Rectal smooth muscle tissue (tissue), 1 donor: ENCODE results near the gene SLBP.

Source experiments
- H3K27ac ChIP-seq: one replicate; pipeline ENCODE4 v1.7.0; 2013; ENCODE audit warnings: low read depth, low read length, inconsistent platforms
- H3K27me3 ChIP-seq: one replicate; pipeline ENCODE4 v1.7.0; 2013; ENCODE audit warnings: low read length; ENCODE audit not compliant: control insufficient read depth, insufficient read depth
- H3K36me3 ChIP-seq: one replicate; pipeline ENCODE4 v1.7.0; 2013; ENCODE audit warnings: low read length; ENCODE audit not compliant: control insufficient read depth, insufficient read depth
- H3K4me1 ChIP-seq: one replicate; pipeline ENCODE4 v1.7.0; 2013; ENCODE audit warnings: low read length; ENCODE audit not compliant: control insufficient read depth, insufficient read depth
- H3K4me3 ChIP-seq: one replicate; pipeline ENCODE4 v1.7.0; 2013; ENCODE audit warnings: low read length
- H3K9ac ChIP-seq: one replicate; pipeline ENCODE4 v1.7.0; 2013; ENCODE audit warnings: low read length

Gene SLBP

DNA sequence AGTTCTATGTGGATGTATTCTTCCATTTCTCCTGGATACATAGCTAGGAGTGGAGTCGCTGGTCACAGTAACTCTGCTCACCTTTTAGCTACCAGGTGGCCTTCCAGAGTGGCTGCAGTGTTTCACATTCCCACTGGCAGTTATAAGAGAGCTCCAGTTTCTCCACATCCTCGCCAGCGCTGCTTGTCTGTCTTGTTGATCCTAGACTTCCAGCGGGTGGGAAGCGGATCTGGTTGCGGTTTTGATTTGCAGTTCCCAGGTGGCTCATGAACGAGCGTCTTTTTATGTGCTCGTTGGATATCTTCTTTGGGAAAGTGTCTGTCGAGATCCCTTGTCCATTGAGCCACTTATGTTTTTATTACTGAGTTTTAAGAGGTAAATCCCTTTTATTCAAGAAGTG is 20.8 kb upstream of the SLBP start:
- Histone ChIP-seq H3K4me3 (no peak overlapping the region), H3K36me3 (peaks cover 16% of the 10 kb centered on the region), H3K9ac (no peak overlapping the region), H3K27ac (no peak overlapping the region), H3K27me3 (no peaks in the 10 kb centered on the region), H3K4me1 (no peaks in the 10 kb centered on the region)

DNA sequence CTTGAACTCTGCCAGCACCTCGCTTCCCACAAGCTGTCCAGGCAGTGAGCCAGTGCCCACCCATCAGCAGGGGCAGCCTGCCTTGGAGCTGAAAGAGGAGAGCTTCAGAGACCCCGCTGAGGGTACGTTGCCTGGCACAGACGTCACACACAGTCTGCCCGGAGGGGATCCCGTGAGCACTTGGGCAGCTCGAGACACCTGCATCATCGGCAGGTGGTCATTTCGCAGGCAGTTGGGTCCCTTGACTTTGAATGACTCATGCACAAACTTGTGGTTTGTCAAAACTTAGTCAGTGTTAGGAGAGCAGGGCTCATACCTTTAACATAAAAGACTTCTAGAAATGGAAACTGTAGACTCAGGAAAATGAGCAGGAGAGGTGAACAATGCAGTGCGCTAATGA is 19.1 kb upstream of the SLBP start:
- no peaks in the 10 kb centered on the region for H3K27me3 ChIP-seq
- no peaks in the 10 kb centered on the region for H3K4me1 ChIP-seq
- H3K9ac ChIP-seq: no peak overlapping the region
- H3K27ac ChIP-seq: no peak overlapping the region
- H3K4me3 ChIP-seq: no peak overlapping the region
- peaks cover 7% of the 10 kb centered on the region for H3K36me3 ChIP-seq

GRCh38 chr4:1730532-1731135 is 18.5 kb upstream of the SLBP start:
- peaks cover 5% of the 10 kb centered on the region for H3K36me3 ChIP-seq
- no peaks in the 10 kb centered on the region for H3K4me1 ChIP-seq
- no peak overlapping the region for H3K4me3 ChIP-seq
- H3K9ac ChIP-seq: no peak overlapping the region
- no peaks in the 10 kb centered on the region for H3K27me3 ChIP-seq
- H3K27ac ChIP-seq: no peak overlapping the region

DNA sequence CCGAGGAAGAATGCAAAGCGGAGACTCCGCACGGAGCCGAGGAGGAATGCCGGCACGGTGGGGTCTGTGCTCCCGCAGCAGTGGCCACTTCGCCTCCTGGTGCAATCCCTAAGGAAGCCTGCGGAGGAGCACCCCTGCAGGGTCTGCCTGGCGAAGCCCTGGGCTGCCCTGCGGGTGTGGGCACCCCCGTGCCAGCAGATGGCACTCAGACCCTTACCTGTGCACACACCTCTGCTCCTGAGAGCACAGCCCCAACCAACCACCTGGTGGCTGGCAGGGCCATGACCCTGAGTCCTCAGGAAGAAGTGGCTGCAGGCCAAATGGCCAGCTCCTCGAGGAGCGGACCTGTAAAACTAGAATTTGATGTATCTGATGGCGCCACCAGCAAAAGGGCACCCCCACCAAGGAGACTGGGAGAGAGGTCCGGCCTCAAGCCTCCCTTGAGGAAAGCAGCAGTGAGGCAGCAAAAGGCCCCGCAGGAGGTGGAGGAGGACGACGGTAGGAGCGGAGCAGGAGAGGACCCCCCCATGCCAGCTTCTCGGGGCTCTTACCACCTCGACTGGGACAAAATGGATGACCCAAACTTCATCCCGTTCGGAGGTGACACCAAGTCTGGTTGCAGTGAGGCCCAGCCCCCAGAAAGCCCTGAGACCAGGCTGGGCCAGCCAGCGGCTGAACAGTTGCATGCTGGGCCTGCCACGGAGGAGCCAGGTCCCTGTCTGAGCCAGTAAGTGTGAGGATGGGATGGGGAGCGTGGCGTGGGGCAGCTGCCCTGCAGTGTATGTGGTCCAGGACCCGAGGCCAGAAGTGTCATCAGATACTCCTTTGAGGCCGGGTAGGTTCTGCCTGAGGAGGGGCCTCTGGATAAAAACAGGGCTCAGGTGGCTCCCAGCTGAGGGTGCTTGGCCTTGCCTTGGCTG is 16.2 kb upstream of the SLBP start:
- Histone ChIP-seq H3K4me3 (no peak overlapping the region), H3K27ac (no peak overlapping the region), H3K9ac (no peak overlapping the region)

GRCh38 chr4:1727117-1728031 is 15.3 kb upstream of the SLBP start:
- Histone ChIP-seq H3K9ac (no peak overlapping the region), H3K27ac (no peak overlapping the region), H3K4me3 (no peak overlapping the region), H3K4me1 (no peaks in the 10 kb centered on the region), H3K27me3 (no peaks in the 10 kb centered on the region), H3K36me3 (peaks cover 2% of the 10 kb centered on the region)

More for the DNA sequence above, 16.2 kb upstream of the SLBP start:
- H3K4me1 ChIP-seq: no peaks in the 10 kb centered on the region
- no peaks in the 10 kb centered on the region for H3K27me3 ChIP-seq
- peaks cover 3% of the 10 kb centered on the region for H3K36me3 ChIP-seq

- Histone ChIP-seq H3K27me3 (no peaks in the 10 kb centered on the region), H3K9ac (no peak overlapping the region), H3K4me3 (no peak overlapping the region), H3K36me3 (no peaks in the 10 kb centered on the region), H3K4me1 (no peaks in the 10 kb centered on the region), H3K27ac (no peak overlapping the region)
Measured at GRCh38 chr4:1726146-1726934, 14.2 kb upstream of the SLBP start.

DNA sequence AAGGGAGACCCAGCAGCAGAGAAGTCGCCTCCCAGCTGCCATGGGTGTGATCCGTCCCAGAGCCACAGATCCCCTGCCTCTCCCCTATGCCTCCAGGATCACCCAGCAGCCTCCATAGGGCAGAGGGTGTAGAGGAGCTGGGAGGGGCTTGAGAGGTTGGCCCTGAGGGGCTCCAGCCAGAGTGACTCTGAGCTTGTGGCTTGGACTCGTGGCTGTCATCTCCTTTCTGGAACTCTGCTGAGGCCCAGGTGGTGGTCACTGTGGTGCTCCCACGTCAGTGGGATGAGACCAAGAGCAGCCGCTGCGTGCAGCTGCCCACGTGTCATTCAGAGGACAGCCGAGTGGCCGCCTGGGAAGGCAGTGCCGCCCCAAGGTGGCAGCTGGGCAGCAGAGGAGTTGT is 13.4 kb upstream of the SLBP start:
- no peaks in the 10 kb centered on the region for H3K4me1 ChIP-seq
- no peak overlapping the region for H3K9ac ChIP-seq

DNA sequence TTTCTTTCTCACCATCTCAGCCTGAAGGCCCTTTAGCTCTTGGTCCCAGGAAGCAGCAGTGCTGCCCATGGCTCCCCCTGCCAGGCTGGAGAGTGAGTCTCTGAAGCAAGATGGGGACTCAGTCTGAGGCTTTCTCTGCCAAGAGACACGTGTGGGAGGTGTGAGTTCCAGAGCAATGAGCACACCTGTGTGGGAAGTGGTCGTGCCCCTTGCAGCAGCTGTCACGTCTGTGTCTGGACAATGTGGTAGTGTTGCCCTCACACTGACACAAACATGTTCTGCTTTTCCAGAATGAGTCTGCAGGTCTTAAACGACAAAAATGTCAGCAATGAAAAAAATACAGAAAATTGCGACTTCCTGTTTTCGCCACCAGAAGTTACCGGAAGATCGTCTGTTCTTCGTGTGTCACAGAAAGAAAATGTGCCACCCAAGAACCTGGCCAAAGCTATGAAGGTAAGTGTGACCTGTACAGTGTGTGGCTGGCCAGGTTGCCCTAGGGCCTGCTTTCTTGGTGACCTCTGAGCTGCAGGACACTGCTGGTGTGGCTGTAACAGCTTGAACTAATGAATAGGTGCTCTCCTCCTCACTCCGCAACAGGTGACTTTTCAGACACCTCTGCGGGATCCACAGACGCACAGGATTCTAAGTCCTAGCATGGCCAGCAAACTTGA is 11.1 kb upstream of the SLBP start:
- peaks cover 3% of the 10 kb centered on the region for H3K36me3 ChIP-seq

More for the DNA sequence above, 13.4 kb upstream of the SLBP start:
- H3K27ac ChIP-seq: no peak overlapping the region
- H3K27me3 ChIP-seq: no peaks in the 10 kb centered on the region
- no peaks in the 10 kb centered on the region for H3K36me3 ChIP-seq
- no peak overlapping the region for H3K4me3 ChIP-seq

GRCh38 chr4:1722551-1723118 is 10.5 kb upstream of the SLBP start:
- peaks cover 3% of the 10 kb centered on the region for H3K36me3 ChIP-seq
- H3K9ac ChIP-seq: peak overlapping the region; percentile 28
- no peaks in the 10 kb centered on the region for H3K27me3 ChIP-seq
- peak overlapping the region; percentile 44 for H3K4me3 ChIP-seq
- H3K27ac ChIP-seq: no peak overlapping the region
- H3K4me1 ChIP-seq: peaks cover 9% of the 10 kb centered on the region

More for the DNA sequence above, 11.1 kb upstream of the SLBP start:
- Histone ChIP-seq H3K4me1 (peaks cover 9% of the 10 kb centered on the region), H3K9ac (peak overlapping the region; percentile 28), H3K27me3 (no peaks in the 10 kb centered on the region), H3K27ac (no peak overlapping the region), H3K4me3 (peak overlapping the region; percentile 17)

DNA sequence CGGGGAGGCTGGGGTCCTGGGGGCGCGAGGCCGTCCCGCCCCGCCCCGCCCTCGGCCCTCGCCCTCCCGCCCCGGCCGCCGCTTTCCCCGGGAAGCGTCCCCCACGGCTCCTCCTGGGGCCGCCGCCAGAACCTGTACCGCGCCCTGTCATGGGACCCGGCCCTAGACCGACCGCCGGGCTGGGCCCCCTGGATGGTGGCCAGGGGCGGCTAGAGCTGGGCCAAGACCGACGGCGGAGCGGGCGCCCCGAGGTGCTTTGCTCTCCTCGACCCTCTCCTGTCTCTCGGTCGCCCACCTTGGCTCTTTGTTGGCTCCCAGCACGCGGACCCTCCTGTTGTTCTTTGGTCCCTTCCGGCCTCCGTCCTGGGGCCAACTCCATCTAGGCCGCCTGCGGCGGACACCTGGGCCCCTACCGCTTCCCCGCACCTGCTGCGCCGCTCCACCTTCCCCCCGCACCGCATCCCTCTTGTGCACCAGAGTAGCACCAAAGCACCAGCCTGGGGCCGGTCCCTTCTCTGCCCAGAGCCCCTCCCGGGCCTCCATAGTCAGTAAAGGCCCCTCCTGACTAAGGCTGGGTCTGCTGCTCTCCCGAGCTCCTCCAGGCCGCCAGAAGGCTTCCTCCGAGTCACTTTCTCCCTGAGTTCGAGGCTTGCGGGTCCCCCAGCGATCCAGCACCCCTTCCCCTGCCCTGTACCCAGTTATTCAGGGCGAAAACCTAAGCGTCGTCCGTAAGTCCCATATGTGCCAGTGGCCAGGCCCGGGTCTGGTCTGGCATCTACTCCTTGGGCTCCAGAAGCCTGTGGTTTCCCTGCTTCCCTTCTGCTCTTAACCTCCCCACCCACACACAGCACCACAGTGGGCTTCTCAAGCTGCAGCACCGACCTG is 9.8 kb upstream of the SLBP start:
- Histone ChIP-seq H3K4me3 (peak overlapping the region; percentile 44), H3K9ac (no peak overlapping the region), H3K27ac (no peak overlapping the region), H3K27me3 (no peaks in the 10 kb centered on the region), H3K36me3 (peaks cover 8% of the 10 kb centered on the region), H3K4me1 (peaks cover 9% of the 10 kb centered on the region)
